HepG2 (cell line): Measurements from ENCODE around the gene ADSS1. TPM values are rescaled to one million over a fixed set of nuclear protein-coding genes. Genes with fewer than 3 reads are reported as not detected.
A peak's percentile ranks its signal among the peaks of the same experiment; 100 is the strongest.

Source experiments
- ASH2L ChIP-seq: fragments of 300-600, 200-600 bp; sonication (generic); IDR thresholded peaks from 2 replicates; pipeline ENCODE4 v1.7.0; 2017; ENCODE audit warnings: low read depth, mild to moderate bottlenecking, moderate library complexity, mixed read lengths, low read length; ENCODE audit not compliant: insufficient read length
- CENPT ChIP-seq: sonication (generic); formaldehyde crosslinking; IDR thresholded peaks from 2 replicates; pipeline ENCODE4 v1.8.0; 2022; ENCODE audit warnings: low read depth, mild to moderate bottlenecking, moderate library complexity, missing genetic modification reagents
- ETV5 ChIP-seq: IDR thresholded peaks from 2 replicates; pipeline ENCODE4 v1.6.1; 2018; ENCODE audit warnings: missing biosample characterization, missing genetic modification reagents, inconsistent platforms, borderline replicate concordance
- GZF1 ChIP-seq: sonication (generic); formaldehyde crosslinking; IDR thresholded peaks from 2 replicates; pipeline ENCODE4 v1.5.1; 2020; ENCODE audit warnings: mild to moderate bottlenecking, missing genetic modification reagents
- HDAC2 ChIP-seq: sonication (generic); formaldehyde crosslinking; IDR thresholded peaks from 2 replicates; pipeline ENCODE4 v1.4.0; 2020; ENCODE audit warnings: missing genetic modification reagents
- KAT8 ChIP-seq: IDR thresholded peaks from 2 replicates; pipeline ENCODE4 v1.6.1; 2016; ENCODE audit warnings: missing genetic modification reagents, missing compliant biosample characterization
- MTF2 ChIP-seq: sonication (generic); formaldehyde crosslinking; IDR thresholded peaks from 2 replicates; pipeline ENCODE4 v1.5.0; 2020; ENCODE audit warnings: missing genetic modification reagents, borderline replicate concordance
- PAWR ChIP-seq: sonication (generic); formaldehyde crosslinking; IDR thresholded peaks from 2 replicates; pipeline ENCODE4 v1.4.0; 2020; ENCODE audit warnings: missing genetic modification reagents, mild to moderate bottlenecking, borderline replicate concordance
- PITX1 ChIP-seq: sonication (generic); formaldehyde crosslinking; IDR thresholded peaks from 2 replicates; pipeline ENCODE4 v1.5.1; 2020; ENCODE audit warnings: mild to moderate bottlenecking, missing genetic modification reagents
- SMYD3 ChIP-seq: sonication (generic); formaldehyde crosslinking; IDR thresholded peaks from 2 replicates; pipeline ENCODE4 v1.8.1; 2023; ENCODE audit warnings: mild to moderate bottlenecking, missing genetic modification reagents
- TEAD3 ChIP-seq: optimal IDR thresholded peaks from 2 replicates; pipeline ENCODE3; 2016; ENCODE audit warnings: borderline replicate concordance
- ZNF138 ChIP-seq: sonication (generic); formaldehyde crosslinking; IDR thresholded peaks from 2 replicates; pipeline ENCODE4 v1.5.0; 2020; ENCODE audit warnings: mild to moderate bottlenecking, low read depth, missing genetic modification reagents
- ZNF451 ChIP-seq: sonication (generic); formaldehyde crosslinking; IDR thresholded peaks from 2 replicates; pipeline ENCODE4 v1.5.0; 2020; ENCODE audit warnings: mild to moderate bottlenecking, missing genetic modification reagents
- ZNF644 ChIP-seq: IDR thresholded peaks from 2 replicates; pipeline ENCODE4 v1.6.1; 2016; ENCODE audit warnings: low read depth
- polyA plus RNA-seq, 8 experiments: library from polyadenylated mRNA; depleted of rRNA in 3 of 8; stranded (reverse) in 7 of 8; unstranded in 1 of 8; fragments of >200 nt; fragmentation: Illumina TruSeq in 4 of 8; extraction: Trizol in 4 of 8; gene quantifications; 2 replicates each; pipeline versions ENCODE4 v1.2.1 to v1.2.3, GENCODE V29; 2011 to 2016; ENCODE audit warnings: low read depth in 4 of 8, missing spikeins in 1 of 8, mixed read lengths in 1 of 8; ENCODE audit not compliant: insufficient read depth in 1 of 8
- total RNA-seq, 5 experiments: library from RNA; depleted of rRNA; stranded (reverse); fragments of >200 nt; fragmentation: Illumina TruSeq; extraction: Trizol; gene quantifications; 2 replicates each; pipeline ENCODE4 v1.2.3, GENCODE V29; 2016; ENCODE audit warnings: low read depth in 1 of 5
- TF ChIP-seq, protein P1 (sequence below): sonication (generic); formaldehyde crosslinking; IDR thresholded peaks from 2 replicates; pipeline ENCODE4 v1.4.0; 2020; ENCODE audit warnings: low read depth, mild to moderate bottlenecking, missing genetic modification reagents
- TF ChIP-seq, protein P2 (sequence below): sonication (generic); formaldehyde crosslinking; IDR thresholded peaks from 2 replicates; pipeline ENCODE4 v1.5.1; 2020; ENCODE audit warnings: mild to moderate bottlenecking, missing genetic modification reagents, moderate library complexity
- TF ChIP-seq, protein P3 (sequence below): IDR thresholded peaks from 2 replicates; pipeline ENCODE4 v1.6.1; 2016
- TF ChIP-seq, protein P4 (sequence below): sonication (generic); formaldehyde crosslinking; IDR thresholded peaks from 2 replicates; pipeline ENCODE4 v1.4.0; 2020; ENCODE audit warnings: mild to moderate bottlenecking, low read depth, missing genetic modification reagents
- TF ChIP-seq, protein P5 (sequence below): sonication (generic); IDR thresholded peaks from 2 replicates; pipeline ENCODE4 v1.6.1; 2016; ENCODE audit warnings: low read depth, borderline replicate concordance
- TF ChIP-seq, protein P6 (sequence below): sonication (generic); formaldehyde crosslinking; IDR thresholded peaks from 2 replicates; pipeline ENCODE4 v1.4.0; 2020; ENCODE audit warnings: missing genetic modification reagents, low read depth, mild to moderate bottlenecking, borderline replicate concordance

ADSS1 gene
- total and polyA plus RNA-seq, 2 of the 13 experiments (the other 11 are each of a cell fraction or from before 2014, with no cell fraction given): 1.0 to 36.7 TPM

DNA sequence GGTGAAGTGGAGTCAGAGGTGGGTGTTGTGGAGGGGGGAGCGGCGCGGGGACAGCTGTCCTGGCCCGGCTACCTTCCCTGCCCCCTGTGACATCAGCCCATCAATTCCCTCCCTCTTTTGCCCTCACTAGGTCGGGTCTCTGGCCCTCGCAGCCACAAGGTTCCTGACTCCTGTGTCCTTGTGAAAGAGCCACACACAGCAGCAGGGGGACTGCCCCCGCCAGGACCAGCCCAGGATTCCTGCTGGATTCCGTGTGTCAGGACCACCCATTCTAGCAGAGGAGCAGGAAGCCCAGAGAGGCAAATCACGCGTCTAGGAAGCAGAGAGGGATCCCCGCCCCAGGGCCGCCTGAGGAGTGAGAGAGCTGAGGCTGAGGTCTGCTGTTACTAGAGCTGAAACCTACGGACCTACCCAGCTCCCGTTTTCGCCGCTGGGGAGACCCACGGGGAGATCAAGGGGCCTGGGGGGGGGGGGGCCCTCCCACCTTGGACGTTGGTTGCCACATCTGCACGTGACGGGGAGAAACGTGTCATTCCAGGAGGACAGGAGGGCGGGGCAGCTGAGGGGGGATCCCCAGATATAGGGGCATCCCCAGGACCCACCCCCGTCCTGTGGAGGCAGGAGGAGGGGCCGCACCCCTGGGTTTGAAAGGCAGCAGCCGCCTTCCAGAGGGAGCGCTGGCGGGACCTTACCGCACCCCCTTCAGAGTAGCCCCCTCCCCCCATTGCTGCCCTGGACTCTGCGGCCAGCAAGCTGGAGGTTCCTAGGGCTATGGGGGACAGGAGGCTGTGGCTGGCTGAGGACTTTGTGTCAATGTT lies 47.1 kb upstream of the ADSS1 start (continued):
- peak; percentile 49; the same call in 1 of the 2 replicates for TF ChIP-seq KAT8 (CRISPR knock-in tag)
- TF ChIP-seq ZNF644 (CRISPR knock-in tag): no peak
- peak; percentile 18 for TF ChIP-seq TEAD3 (CRISPR knock-in tag)
- TF ChIP-seq ETV5: 0 out of 2 replicates have a peak, but pooled peaks have one; percentile 6
- TF ChIP-seq CENPT (CRISPR knock-in tag): no peak
- no peak for TF ChIP-seq ZNF138 (CRISPR knock-in tag)
- TF ChIP-seq, protein P1, sequence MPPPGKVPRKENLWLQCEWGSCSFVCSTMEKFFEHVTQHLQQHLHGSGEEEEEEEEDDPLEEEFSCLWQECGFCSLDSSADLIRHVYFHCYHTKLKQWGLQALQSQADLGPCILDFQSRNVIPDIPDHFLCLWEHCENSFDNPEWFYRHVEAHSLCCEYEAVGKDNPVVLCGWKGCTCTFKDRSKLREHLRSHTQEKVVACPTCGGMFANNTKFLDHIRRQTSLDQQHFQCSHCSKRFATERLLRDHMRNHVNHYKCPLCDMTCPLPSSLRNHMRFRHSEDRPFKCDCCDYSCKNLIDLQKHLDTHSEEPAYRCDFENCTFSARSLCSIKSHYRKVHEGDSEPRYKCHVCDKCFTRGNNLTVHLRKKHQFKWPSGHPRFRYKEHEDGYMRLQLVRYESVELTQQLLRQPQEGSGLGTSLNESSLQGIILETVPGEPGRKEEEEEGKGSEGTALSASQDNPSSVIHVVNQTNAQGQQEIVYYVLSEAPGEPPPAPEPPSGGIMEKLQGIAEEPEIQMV (CRISPR knock-in tag): no peak
- TF ChIP-seq, protein P2, sequence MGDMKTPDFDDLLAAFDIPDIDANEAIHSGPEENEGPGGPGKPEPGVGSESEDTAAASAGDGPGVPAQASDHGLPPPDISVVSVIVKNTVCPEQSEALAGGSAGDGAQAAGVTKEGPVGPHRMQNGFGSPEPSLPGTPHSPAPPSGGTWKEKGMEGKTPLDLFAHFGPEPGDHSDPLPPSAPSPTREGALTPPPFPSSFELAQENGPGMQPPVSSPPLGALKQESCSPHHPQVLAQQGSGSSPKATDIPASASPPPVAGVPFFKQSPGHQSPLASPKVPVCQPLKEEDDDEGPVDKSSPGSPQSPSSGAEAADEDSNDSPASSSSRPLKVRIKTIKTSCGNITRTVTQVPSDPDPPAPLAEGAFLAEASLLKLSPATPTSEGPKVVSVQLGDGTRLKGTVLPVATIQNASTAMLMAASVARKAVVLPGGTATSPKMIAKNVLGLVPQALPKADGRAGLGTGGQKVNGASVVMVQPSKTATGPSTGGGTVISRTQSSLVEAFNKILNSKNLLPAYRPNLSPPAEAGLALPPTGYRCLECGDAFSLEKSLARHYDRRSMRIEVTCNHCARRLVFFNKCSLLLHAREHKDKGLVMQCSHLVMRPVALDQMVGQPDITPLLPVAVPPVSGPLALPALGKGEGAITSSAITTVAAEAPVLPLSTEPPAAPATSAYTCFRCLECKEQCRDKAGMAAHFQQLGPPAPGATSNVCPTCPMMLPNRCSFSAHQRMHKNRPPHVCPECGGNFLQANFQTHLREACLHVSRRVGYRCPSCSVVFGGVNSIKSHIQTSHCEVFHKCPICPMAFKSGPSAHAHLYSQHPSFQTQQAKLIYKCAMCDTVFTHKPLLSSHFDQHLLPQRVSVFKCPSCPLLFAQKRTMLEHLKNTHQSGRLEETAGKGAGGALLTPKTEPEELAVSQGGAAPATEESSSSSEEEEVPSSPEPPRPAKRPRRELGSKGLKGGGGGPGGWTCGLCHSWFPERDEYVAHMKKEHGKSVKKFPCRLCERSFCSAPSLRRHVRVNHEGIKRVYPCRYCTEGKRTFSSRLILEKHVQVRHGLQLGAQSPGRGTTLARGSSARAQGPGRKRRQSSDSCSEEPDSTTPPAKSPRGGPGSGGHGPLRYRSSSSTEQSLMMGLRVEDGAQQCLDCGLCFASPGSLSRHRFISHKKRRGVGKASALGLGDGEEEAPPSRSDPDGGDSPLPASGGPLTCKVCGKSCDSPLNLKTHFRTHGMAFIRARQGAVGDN (CRISPR knock-in tag): peak; percentile 63
- TF ChIP-seq SMYD3: no peak
- peak; percentile 47; the same call in 1 of the 2 replicates for TF ChIP-seq PAWR
- TF ChIP-seq, protein P3, sequence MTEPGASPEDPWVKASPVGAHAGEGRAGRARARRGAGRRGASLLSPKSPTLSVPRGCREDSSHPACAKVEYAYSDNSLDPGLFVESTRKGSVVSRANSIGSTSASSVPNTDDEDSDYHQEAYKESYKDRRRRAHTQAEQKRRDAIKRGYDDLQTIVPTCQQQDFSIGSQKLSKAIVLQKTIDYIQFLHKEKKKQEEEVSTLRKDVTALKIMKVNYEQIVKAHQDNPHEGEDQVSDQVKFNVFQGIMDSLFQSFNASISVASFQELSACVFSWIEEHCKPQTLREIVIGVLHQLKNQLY: no peak
- TF ChIP-seq, protein P4, sequence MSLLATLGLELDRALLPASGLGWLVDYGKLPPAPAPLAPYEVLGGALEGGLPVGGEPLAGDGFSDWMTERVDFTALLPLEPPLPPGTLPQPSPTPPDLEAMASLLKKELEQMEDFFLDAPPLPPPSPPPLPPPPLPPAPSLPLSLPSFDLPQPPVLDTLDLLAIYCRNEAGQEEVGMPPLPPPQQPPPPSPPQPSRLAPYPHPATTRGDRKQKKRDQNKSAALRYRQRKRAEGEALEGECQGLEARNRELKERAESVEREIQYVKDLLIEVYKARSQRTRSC (CRISPR knock-in tag): no peak
- TF ChIP-seq HDAC2 (CRISPR knock-in tag): 0 out of 2 replicates have a peak, but pooled peaks have one; percentile 7
- TF ChIP-seq, protein P5, sequence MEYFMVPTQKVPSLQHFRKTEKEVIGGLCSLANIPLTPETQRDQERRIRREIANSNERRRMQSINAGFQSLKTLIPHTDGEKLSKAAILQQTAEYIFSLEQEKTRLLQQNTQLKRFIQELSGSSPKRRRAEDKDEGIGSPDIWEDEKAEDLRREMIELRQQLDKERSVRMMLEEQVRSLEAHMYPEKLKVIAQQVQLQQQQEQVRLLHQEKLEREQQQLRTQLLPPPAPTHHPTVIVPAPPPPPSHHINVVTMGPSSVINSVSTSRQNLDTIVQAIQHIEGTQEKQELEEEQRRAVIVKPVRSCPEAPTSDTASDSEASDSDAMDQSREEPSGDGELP: peak; percentile 55; the same call in 1 of the 2 replicates
- no peak for TF ChIP-seq ASH2L
- peak; percentile 39; the same call in 1 of the 2 replicates for TF ChIP-seq PITX1 (CRISPR knock-in tag)
- 0 out of 2 replicates have a peak, but pooled peaks have one; percentile 40 for TF ChIP-seq GZF1
- peak; percentile 77; the same call in 1 of the 2 replicates for TF ChIP-seq MTF2 (CRISPR knock-in tag)
- peak; percentile 56; the same call in 1 of the 2 replicates for TF ChIP-seq ZNF451 (CRISPR knock-in tag)
- TF ChIP-seq, protein P6, sequence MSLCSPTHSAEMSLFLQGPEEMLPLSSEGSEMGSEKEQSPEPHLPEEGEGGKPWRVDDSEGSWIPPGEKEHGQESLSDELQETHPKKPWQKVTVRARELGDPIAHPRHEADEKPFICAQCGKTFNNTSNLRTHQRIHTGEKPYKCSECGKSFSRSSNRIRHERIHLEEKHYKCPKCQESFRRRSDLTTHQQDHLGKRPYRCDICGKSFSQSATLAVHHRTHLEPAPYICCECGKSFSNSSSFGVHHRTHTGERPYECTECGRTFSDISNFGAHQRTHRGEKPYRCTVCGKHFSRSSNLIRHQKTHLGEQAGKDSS: 0 out of 2 replicates have a peak, but pooled peaks have one; percentile 51
